Muscle layer of duodenum (tissue), 2 donors: ENCODE data around the gene EXD2.

Source experiments
- H3K27ac ChIP-seq: one replicate; pipeline ENCODE4 v1.7.0; 2013; ENCODE audit warnings: mild to moderate bottlenecking, low read length
- H3K27me3 ChIP-seq: one replicate; pipeline ENCODE4 v1.7.0; 2013; ENCODE audit warnings: low read depth, mild to moderate bottlenecking, control low read depth, low read length
- H3K36me3 ChIP-seq, 2 donors: one replicate each; pipeline ENCODE4 v1.7.0; 2013; ENCODE audit warnings: low read length in 2 of 2, control low read depth in 1 of 2, mild to moderate bottlenecking in 1 of 2; ENCODE audit not compliant: insufficient read depth in 2 of 2, control insufficient read depth in 1 of 2
- H3K4me1 ChIP-seq, 2 donors: one replicate each; pipeline ENCODE4 v1.7.0; 2013; ENCODE audit warnings: low read length in 2 of 2, mild to moderate bottlenecking in 2 of 2, control low read depth in 1 of 2, moderate library complexity in 1 of 2; ENCODE audit not compliant: insufficient read depth in 2 of 2, control insufficient read depth in 1 of 2
- H3K4me3 ChIP-seq, 2 donors: one replicate each; pipeline ENCODE4 v1.7.0; 2013; ENCODE audit warnings: low read length in 2 of 2, low read depth in 1 of 2, mild to moderate bottlenecking in 1 of 2
- H3K9me3 ChIP-seq, 2 donors: one replicate each; pipeline ENCODE4 v1.7.0; 2013; ENCODE audit warnings: low read length in 2 of 2, control low read depth in 1 of 2, mild to moderate bottlenecking in 1 of 2; ENCODE audit not compliant: control insufficient read depth in 1 of 2
- donor health status: healthy.

EXD2 gene

DNA sequence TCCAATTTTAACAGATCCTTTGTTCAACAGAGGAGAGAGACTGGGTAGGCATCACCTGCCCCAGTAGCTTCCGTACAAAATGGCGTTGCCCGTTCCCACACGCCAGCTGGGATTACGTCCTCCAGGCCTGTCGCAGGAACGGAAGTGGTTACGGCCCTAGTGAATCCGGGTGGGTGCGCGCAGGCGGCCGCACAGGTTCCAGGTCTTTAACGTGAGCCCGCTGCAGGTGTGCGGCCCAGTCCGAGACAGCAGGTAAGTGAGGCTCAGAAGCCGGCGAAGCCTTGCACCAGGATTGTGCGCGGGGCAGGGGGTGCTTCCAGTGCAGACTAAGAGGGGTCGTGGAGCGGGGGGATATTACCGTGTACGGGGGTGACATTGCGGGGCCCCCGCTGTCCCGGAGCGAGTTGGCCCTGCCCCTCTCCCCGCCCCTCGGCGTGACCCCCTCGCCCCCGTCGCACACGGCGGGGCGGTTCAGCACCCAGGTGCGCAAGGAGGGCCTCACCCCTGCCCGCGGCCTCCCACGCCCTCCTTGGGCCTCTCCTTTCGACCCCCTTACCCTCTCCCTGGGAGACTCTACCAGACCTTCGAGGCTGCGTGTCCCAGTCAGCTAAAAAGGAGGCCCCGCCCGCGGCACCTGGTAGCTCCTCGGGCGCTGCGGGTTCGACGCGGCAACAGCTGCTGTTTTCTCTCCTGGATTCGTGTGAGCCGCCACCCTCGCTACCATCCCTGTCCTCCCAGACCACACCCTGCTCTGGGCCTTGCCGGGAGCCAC lies at the start of gene EXD2:
EXD2 (plus strand) TSS at position 159 of the 772 bp plus-strand sequence. CDS start 17,973 bp downstream, outside the sequence.
- H3K4me1 ChIP-seq, result peaks cover 0 to 8% of the 10 kb centered on the region in 2 donors
- no peaks in the 10 kb centered on the region for H3K27me3 ChIP-seq
- no peaks in the 10 kb centered on the region for H3K36me3 ChIP-seq
- peak within 1 kb of the TSS; percentile 17 for H3K27ac ChIP-seq
- H3K9me3 ChIP-seq, result no peaks in the 10 kb centered on the region
- peak within 1 kb of the TSS; percentile 81 to 86 for H3K4me3 ChIP-seq

DNA sequence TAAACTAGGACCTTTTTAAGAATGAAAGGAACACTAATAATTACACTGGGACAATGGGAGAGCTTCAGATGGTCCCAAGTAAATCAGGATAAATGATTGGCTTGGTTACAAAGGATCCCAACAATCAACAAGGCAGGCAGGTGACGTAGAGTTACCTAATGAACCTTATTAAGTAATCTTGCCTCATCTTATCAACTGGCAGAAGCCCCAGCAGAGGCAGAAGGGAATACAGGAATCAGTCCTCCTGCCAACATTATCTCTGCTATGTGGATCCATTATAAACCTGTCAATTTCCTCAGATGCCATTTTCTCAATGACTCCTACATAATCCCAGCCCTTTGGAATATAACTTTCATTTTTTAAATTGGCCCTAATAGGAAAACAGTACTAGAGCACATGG lies 49.7 kb upstream of the EXD2 start:
- H3K36me3 ChIP-seq, result no peaks in the 10 kb centered on the region
- no peaks in the 10 kb centered on the region for H3K27me3 ChIP-seq
- H3K27ac ChIP-seq, result no peak overlapping the region
- no peaks in the 10 kb centered on the region for H3K9me3 ChIP-seq
- H3K4me1 ChIP-seq, result peaks cover 0 to 21% of the 10 kb centered on the region in 2 donors
- no peak overlapping the region for H3K4me3 ChIP-seq

DNA sequence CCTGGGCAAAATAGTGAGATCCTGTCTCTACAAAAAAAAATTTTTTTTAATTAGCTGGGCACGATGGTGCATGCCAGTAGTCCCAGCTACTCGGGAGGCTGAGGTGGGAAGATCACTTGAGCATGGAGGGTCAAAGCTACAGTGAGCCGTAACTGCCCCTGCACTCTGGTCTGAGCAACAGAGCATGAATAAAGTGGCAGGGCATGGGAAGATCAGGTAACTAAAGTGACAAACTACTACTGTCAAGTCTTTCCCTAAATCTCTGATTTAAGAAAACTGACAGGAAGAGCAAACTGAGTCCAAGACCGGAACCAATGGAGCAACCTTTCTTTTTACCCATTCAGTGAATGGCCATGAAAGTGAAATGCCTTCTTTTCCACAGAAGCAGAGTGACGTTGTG lies 49.2 kb upstream of the EXD2 start:
- Histone ChIP-seq H3K4me1 (peaks cover 0 to 18% of the 10 kb centered on the region in 2 donors), H3K9me3 (no peaks in the 10 kb centered on the region), H3K36me3 (no peaks in the 10 kb centered on the region), H3K27ac (no peak overlapping the region), H3K27me3 (no peaks in the 10 kb centered on the region), H3K4me3 (no peak overlapping the region)

- Histone ChIP-seq H3K4me3 (no peak overlapping the region), H3K9me3 (no peaks in the 10 kb centered on the region), H3K4me1 (peaks cover 0 to 17% of the 10 kb centered on the region in 2 donors), H3K36me3 (peaks cover 0 to 7% of the 10 kb centered on the region in 2 donors), H3K27ac (no peak overlapping the region), H3K27me3 (no peaks in the 10 kb centered on the region)
Observed at GRCh38 chr14:69149461-69150244, 41.6 kb upstream of the EXD2 start.

GRCh38 chr14:69151458-69152180 lies 39.7 kb upstream of the EXD2 start:
- Histone ChIP-seq H3K36me3 (peaks cover 0 to 7% of the 10 kb centered on the region in 2 donors), H3K27me3 (no peaks in the 10 kb centered on the region), H3K9me3 (no peaks in the 10 kb centered on the region), H3K27ac (peak overlapping the region; percentile 92), H3K4me1 (peaks cover 0 to 17% of the 10 kb centered on the region in 2 donors), H3K4me3 (peak overlapping the region; percentile 94 to 95)

- H3K27me3 ChIP-seq, result no peaks in the 10 kb centered on the region
- peaks cover 0 to 17% of the 10 kb centered on the region in 2 donors for H3K4me1 ChIP-seq
- peaks cover 0 to 7% of the 10 kb centered on the region in 2 donors for H3K36me3 ChIP-seq
- H3K9me3 ChIP-seq, result no peaks in the 10 kb centered on the region
- peak overlapping the region; percentile 94 to 95 for H3K4me3 ChIP-seq
- peak overlapping the region; percentile 92 for H3K27ac ChIP-seq
Observed at GRCh38 chr14:69152181-69152901, 39.0 kb upstream of the EXD2 start.

- Histone ChIP-seq H3K27ac (peak within 1 kb of the TSS; percentile 92), H3K9me3 (no peaks in the 10 kb centered on the region), H3K4me3 (peak within 1 kb of the TSS; percentile 94 to 95), H3K36me3 (peaks cover 0 to 7% of the 10 kb centered on the region in 2 donors), H3K4me1 (peaks cover 0 to 17% of the 10 kb centered on the region in 2 donors), H3K27me3 (no peaks in the 10 kb centered on the region)
Observed at GRCh38 chr14:69152902-69153151, 38.5 kb upstream of the EXD2 start, which contains the start of gene DCAF5. Gene DCAF5, minus strand, starts transcription at chr14:69153119. Its CDS starts 141 bp downstream, at chr14:69152978.

DNA sequence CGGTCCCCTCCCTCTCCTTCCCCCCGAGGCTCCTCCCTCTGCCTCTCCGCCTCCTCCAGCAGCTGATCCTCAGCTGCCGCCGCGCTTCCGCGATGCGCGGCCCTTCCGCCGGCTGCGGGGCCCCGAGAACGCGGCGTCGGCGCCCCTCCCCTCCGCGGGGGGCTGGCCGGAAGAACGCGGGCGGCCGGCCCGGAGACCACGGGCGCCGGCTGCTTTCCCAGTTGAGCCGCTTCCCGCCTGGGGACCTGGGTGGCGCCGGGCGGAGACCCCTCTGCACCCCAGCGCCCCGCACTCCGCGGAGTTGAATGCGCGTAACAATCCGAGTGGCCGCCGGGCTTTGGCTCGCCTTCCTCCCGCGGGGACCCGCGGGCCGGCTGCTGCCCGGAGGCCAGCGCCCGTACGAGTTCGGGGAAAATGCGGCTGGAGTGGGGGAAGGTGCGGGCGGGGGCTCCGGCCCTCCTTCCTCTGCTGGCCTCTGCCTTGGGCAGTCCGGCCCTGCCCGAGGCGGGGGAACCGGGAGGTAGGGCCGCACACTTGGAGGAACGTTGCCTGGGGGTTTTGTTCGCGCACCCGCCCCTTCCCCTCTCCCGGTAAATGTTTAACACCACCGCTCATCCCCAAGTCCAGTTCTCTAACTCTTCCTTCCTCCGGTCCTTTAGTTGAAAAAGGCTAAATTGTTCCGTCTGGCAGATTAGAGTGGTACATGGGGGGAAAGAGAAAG lies 38.0 kb upstream of the EXD2 start:
- Histone ChIP-seq H3K27ac (peak overlapping the region; percentile 86), H3K4me3 (peak overlapping the region; percentile 82 to 95), H3K9me3 (no peaks in the 10 kb centered on the region), H3K36me3 (peaks cover 0 to 7% of the 10 kb centered on the region in 2 donors), H3K27me3 (no peaks in the 10 kb centered on the region), H3K4me1 (peaks cover 0 to 17% of the 10 kb centered on the region in 2 donors)

GRCh38 chr14:69153873-69154270 lies 37.4 kb upstream of the EXD2 start:
- Histone ChIP-seq H3K4me3 (peak overlapping the region; percentile 82 to 95), H3K36me3 (peaks cover 0 to 4% of the 10 kb centered on the region in 2 donors), H3K4me1 (peaks cover 0 to 14% of the 10 kb centered on the region in 2 donors), H3K27ac (peak overlapping the region; percentile 86), H3K9me3 (no peaks in the 10 kb centered on the region), H3K27me3 (no peaks in the 10 kb centered on the region)

DNA sequence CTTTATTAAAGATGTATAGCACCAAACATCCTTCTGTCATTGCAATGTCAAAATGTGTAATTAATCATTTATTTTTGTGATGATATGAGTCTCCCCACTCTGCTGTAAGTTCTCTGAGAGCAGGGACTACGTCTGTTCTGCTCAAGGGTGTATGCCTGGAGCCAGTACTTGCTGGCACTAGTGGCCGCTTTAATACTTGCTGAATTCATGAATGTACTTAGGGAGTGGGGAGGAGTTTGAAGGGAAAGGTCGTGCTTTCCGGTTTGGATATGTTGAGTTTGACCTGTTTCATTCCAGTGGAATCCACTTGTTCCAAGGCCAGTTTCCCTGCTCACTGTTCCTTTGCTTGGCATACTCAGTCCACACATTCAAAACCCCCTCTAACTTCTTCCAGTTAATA lies 36.5 kb upstream of the EXD2 start:
- Histone ChIP-seq H3K27me3 (no peaks in the 10 kb centered on the region), H3K9me3 (no peaks in the 10 kb centered on the region), H3K4me3 (no peak overlapping the region), H3K27ac (no peak overlapping the region), H3K36me3 (no peaks in the 10 kb centered on the region), H3K4me1 (peaks cover 0 to 8% of the 10 kb centered on the region in 2 donors)
